ENCODE measurements around the gene PIGT. TPM values are rescaled to one million over a fixed set of nuclear protein-coding genes. Genes with fewer than 3 reads are reported as not detected.

Gene PIGT
- total and polyA plus RNA-seq, 2 of the 13 experiments (the other 11 are each of a cell fraction or from before 2014, with no cell fraction given): 65.9 to 74.1 TPM

DNA sequence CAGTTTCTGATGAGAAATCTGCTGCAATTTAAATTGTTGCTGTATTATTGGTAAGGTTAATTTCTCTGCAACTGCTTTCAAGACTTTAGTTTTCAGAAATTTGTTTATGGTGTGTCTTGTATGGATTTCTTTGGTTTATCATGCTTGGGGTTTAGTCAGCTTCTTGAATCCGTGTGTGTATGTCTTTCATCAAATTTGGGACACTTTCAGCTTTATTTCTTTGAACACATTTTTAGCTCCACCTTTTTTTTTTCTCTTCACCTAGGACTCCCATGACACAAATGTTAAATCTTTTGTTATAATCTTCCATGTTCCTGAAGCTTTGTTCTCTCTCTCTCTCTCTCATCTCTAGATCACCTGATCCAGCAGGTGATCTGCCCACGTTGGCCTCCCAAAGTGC is 24.4 kb upstream of the PIGT start:
- no peaks in the 10 kb centered on the region for H3K36me3 ChIP-seq (replicated peaks in 1 of 2; ENCODE audit: control insufficient read depth in 1 of 2, insufficient read depth in 2 of 2, low read length in 2 of 2)
- H3K4me3 ChIP-seq (replicated peaks in 1 of 3; ENCODE audit: insufficient read depth in 1 of 3, low read depth in 2 of 3, low read length in 3 of 3): no peak overlapping the region
- TF ChIP-seq ZNF329 (CRISPR knock-in tag; IDR thresholded peaks at IDR 0.05; ENCODE audit: low read depth): no peak
- TF ChIP-seq HDAC6 (IDR thresholded peaks at IDR 0.05; ENCODE audit: low read depth, low read length): no peak
- no peak for TF ChIP-seq PRPF4 (IDR thresholded peaks at IDR 0.05; ENCODE audit: low read depth, low read length, poor library complexity, severe bottlenecking)
- TF ChIP-seq, protein P1, sequence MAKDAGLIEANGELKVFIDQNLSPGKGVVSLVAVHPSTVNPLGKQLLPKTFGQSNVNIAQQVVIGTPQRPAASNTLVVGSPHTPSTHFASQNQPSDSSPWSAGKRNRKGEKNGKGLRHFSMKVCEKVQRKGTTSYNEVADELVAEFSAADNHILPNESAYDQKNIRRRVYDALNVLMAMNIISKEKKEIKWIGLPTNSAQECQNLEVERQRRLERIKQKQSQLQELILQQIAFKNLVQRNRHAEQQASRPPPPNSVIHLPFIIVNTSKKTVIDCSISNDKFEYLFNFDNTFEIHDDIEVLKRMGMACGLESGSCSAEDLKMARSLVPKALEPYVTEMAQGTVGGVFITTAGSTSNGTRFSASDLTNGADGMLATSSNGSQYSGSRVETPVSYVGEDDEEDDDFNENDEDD (CRISPR knock-in tag; IDR thresholded peaks at IDR 0.05; ENCODE audit: borderline replicate concordance): no peak
- no peak for TF ChIP-seq PRMT3 (CRISPR knock-in tag; IDR thresholded peaks at IDR 0.05; ENCODE audit: borderline replicate concordance, low read depth)
- TF ChIP-seq FIP1L1 (IDR thresholded peaks at IDR 0.05; ENCODE audit: borderline replicate concordance, insufficient read depth, low read depth, low read length): no peak
- TF ChIP-seq, protein P2, sequence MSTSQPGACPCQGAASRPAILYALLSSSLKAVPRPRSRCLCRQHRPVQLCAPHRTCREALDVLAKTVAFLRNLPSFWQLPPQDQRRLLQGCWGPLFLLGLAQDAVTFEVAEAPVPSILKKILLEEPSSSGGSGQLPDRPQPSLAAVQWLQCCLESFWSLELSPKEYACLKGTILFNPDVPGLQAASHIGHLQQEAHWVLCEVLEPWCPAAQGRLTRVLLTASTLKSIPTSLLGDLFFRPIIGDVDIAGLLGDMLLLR (CRISPR knock-in tag; IDR thresholded peaks at IDR 0.05): no peak
- no peak for TF ChIP-seq ZNF292 (CRISPR knock-in tag; IDR thresholded peaks at IDR 0.05; ENCODE audit: borderline replicate concordance, low read depth)
- TF ChIP-seq HNRNPUL1 (IDR thresholded peaks at IDR 0.05; ENCODE audit: low read depth, low read length): no peak
- no peak for TF ChIP-seq HHEX (CRISPR knock-in tag; IDR thresholded peaks at IDR 0.05)
- TF ChIP-seq NFATC3 (CRISPR knock-in tag; IDR thresholded peaks at IDR 0.05): no peak
- no peak for TF ChIP-seq SMAD9 (CRISPR knock-in tag; IDR thresholded peaks at IDR 0.05)
- TF ChIP-seq, protein P3, sequence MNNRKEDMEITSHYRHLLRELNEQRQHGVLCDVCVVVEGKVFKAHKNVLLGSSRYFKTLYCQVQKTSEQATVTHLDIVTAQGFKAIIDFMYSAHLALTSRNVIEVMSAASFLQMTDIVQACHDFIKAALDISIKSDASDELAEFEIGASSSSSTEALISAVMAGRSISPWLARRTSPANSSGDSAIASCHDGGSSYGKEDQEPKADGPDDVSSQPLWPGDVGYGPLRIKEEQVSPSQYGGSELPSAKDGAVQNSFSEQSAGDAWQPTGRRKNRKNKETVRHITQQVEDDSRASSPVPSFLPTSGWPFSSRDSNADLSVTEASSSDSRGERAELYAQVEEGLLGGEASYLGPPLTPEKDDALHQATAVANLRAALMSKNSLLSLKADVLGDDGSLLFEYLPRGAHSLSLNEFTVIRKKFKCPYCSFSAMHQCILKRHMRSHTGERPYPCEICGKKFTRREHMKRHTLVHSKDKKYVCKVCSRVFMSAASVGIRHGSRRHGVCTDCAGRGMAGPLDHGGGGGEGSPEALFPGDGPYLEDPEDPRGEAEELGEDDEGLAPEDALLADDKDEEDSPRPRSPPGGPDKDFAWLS (CRISPR knock-in tag; IDR thresholded peaks at IDR 0.05; ENCODE audit: borderline replicate concordance): no peak
- in situ Hi-C loops (cut with HindIII; ENCODE audit: extremely low pct_ligation_motif_present, low pct_unique_long_range_greater_than_20kb): no loop called here
- H2AFZ ChIP-seq (ENCODE audit: low read length): no peak overlapping the region
- H3K27me3 ChIP-seq (ENCODE audit: control insufficient read depth in 1 of 2, insufficient read depth in 2 of 2, low read length in 2 of 2): no peaks in the 10 kb centered on the region
- no peaks in the 10 kb centered on the region for H3K4me1 ChIP-seq (ENCODE audit: insufficient read depth, low read length)
- FAIRE-seq (no peak), ATAC-seq (no peak), DNase-seq (ENCODE audit: low spot score) (no peak)
- POLR2A ChIA-PET: interaction anchor here (1.7 kb wide), 1 partner anchor 24 kb away, joined by 3 read pairs; the partner anchor contains the start of gene PIGT
- H4K20me1 ChIP-seq (ENCODE audit: insufficient read depth, low read length): no peaks in the 10 kb centered on the region
- WGBS (ENCODE audit: low lambda C conversion rate): 22% methylated on average over 2 of the region's 2 CpGs
- no peaks in the 10 kb centered on the region for H3K79me2 ChIP-seq (ENCODE audit: insufficient read depth, low read length)
- no TSS peak for BruUV-seq (replicated peaks)
- CTCF ChIA-PET (ENCODE audit: low intra/inter-chr PET ratio, low total read pairs): no interaction called here
- intact Hi-C loops (cut with micrococcal nuclease; ENCODE audit: unreplicated experiment): loop anchor here (5.0 kb wide), 1 partner anchor 46 kb away; no protein-coding TSS in a partner anchor
- no peak overlapping the region for H3K27ac ChIP-seq (ENCODE audit: extremely low read length, insufficient read depth, low read length)
- no peak overlapping the region for H3K4me2 ChIP-seq (ENCODE audit: low read depth, low read length)
- no peaks in the 10 kb centered on the region for H3K9me3 ChIP-seq (ENCODE audit: low read length)
- no peak overlapping the region for H3K9ac ChIP-seq (ENCODE audit: insufficient read depth, low read depth, low read length)

All from HepG2 (cell line).